Measurements from ENCODE around the gene CLEC4D. TPM values are rescaled to one million over a fixed set of nuclear protein-coding genes. Genes with fewer than 3 reads are reported as not detected.

CLEC4D gene
- total RNA-seq, 2 experiments from 2014 or later = not detected

DNA sequence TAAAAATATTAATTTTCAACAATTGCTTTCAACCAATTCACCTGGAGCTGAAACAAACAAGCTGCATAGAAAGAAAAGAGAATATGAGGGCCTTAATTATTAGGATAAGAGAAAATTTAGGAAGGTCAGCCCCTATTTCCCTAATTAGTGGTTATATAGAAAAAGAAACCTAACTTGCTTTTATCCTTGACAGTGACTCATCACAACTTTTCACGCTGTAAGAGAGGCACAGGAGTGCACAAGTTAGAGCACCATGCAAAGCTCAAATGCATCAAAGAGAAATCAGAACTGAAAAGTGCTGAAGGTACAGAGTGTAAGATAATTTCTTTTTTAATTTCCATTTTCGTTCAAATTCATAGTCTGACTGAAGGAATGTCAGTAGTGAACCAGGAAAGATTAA, 4.7 kb downstream of the CLEC4D start:
- no peak overlapping the region for H3K27ac ChIP-seq (ENCODE audit: low read depth in 1 of 2, low read length in 2 of 2)
- no peak for DNase-seq
- no peaks in the 10 kb centered on the region for H3K36me3 ChIP-seq (ENCODE audit: insufficient read depth, low read length)
- Mint-ChIP-seq H3K36me3 (ENCODE audit: low read depth) (no peaks in the 10 kb centered on the region), H3K4me3 (no peak overlapping the region), H3K27me3 (peaks cover 42% of the 10 kb centered on the region), H3K27ac (no peak overlapping the region), H3K9me3 (no peaks in the 10 kb centered on the region), H3K4me1 (ENCODE audit: low read depth) (no peaks in the 10 kb centered on the region)
- no peaks in the 10 kb centered on the region for H3K9me3 ChIP-seq (ENCODE audit: control insufficient read depth in 1 of 2, insufficient read depth in 1 of 2, low read length in 2 of 2)
- no peak for ATAC-seq (ENCODE audit: poor library complexity)
- CTCF ChIA-PET = no interaction called here
- H3K27me3 ChIP-seq (ENCODE audit: control insufficient read depth in 1 of 2, insufficient read depth in 2 of 2, low read length in 2 of 2) = peaks cover 3 to 7% of the 10 kb centered on the region in 2 experiments
- TF ChIP-seq CTCF (IDR thresholded peaks at IDR 0.05) = no peak
- no peak overlapping the region for H3K4me3 ChIP-seq (ENCODE audit: low read length)
- POLR2A ChIA-PET = interaction anchor here (0.6 kb wide), 1 partner anchor 74 kb away, joined by 3 read pairs; no protein-coding TSS in a partner anchor
- intact Hi-C loops (cut with DNase I, micrococcal nuclease) = no loop called here
- H3K4me1 ChIP-seq (ENCODE audit: insufficient read depth, low read length) = no peaks in the 10 kb centered on the region

GRCh38 chr12:8519171-8519570, 5.9 kb downstream of the CLEC4D start:
- ChIA-PET CTCF (no interaction called here), POLR2A (no interaction called here)
- intact Hi-C loops (cut with DNase I, micrococcal nuclease) = no loop called here
- no peaks in the 10 kb centered on the region for H3K4me1 Mint-ChIP-seq (ENCODE audit: low read depth)
- peaks cover 47% of the 10 kb centered on the region for H3K27me3 Mint-ChIP-seq
- Histone ChIP-seq H3K27me3 (ENCODE audit: control insufficient read depth in 1 of 2, insufficient read depth in 2 of 2, low read length in 2 of 2) (peaks cover 3 to 7% of the 10 kb centered on the region in 2 experiments), H3K27ac (ENCODE audit: low read depth in 1 of 2, low read length in 2 of 2) (no peak overlapping the region), H3K36me3 (ENCODE audit: insufficient read depth, low read length) (no peaks in the 10 kb centered on the region), H3K9me3 (ENCODE audit: control insufficient read depth in 1 of 2, insufficient read depth in 1 of 2, low read length in 2 of 2) (no peaks in the 10 kb centered on the region), H3K4me3 (ENCODE audit: low read length) (no peak overlapping the region), H3K4me1 (ENCODE audit: insufficient read depth, low read length) (no peaks in the 10 kb centered on the region)
- peaks cover under 1% of the 10 kb centered on the region for H3K9me3 Mint-ChIP-seq
- H3K4me3 Mint-ChIP-seq = no peak overlapping the region
- H3K27ac Mint-ChIP-seq = no peak overlapping the region
- ATAC-seq (ENCODE audit: poor library complexity) (no peak), DNase-seq (no peak)
- no peaks in the 10 kb centered on the region for H3K36me3 Mint-ChIP-seq (ENCODE audit: low read depth)
- no peak for TF ChIP-seq CTCF (IDR thresholded peaks at IDR 0.05)

DNA sequence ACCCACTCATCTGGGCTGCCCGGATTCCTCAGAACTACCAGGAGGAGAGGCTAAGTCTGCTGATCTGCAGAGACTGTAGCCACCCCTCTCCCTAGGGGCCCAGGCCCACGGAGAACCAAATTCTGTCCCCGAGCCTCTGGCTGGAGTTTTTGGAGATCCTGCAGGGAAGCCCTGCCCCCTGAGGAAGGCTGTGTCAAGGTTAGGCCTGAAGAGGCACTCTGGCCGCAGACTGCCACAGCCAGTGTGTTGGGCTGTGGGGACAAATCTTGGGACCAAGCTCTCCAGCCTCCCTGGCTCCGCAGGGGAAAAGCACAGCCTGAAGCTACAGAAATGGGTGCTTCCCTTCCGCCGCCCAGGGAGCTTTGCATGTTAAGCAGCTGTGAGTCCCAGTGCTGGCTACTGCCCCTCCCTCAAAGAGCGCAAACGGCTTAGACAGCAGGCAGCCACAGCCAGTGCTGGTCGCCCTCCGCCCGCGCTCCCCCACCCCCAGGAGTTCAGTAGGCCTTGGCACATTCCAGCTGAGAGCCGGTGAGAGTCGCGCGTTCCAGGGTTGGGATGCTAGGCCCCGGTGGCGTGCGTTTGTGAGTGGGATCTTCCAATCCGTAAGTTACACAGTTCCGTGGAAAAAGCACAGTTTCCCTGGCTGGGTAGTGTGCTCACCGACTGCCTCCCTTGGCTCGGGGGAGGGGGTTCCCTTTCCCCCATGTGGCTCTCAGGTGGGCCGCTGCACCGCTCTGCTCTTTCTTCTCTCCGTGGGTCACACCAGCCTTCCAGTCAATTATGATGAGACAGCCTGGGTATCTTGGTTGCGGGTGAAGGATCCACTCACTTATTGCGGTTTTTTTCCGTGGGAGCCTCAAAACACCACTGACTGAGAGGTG, 14.2 kb downstream of the CLEC4D start:
- Mint-ChIP-seq H3K9me3 (peaks cover 11% of the 10 kb centered on the region), H3K36me3 (ENCODE audit: low read depth) (no peaks in the 10 kb centered on the region), H3K4me3 (no peak overlapping the region), H3K27ac (no peak overlapping the region), H3K27me3 (peaks cover 24% of the 10 kb centered on the region), H3K4me1 (ENCODE audit: low read depth) (no peaks in the 10 kb centered on the region)
- ATAC-seq (ENCODE audit: poor library complexity) (no peak), DNase-seq (no peak)
- TF ChIP-seq CTCF (IDR thresholded peaks at IDR 0.05) = no peak
- CTCF ChIA-PET = no interaction called here
- Histone ChIP-seq H3K4me1 (ENCODE audit: insufficient read depth, low read length) (no peaks in the 10 kb centered on the region), H3K27ac (ENCODE audit: low read depth in 1 of 2, low read length in 2 of 2) (no peak overlapping the region), H3K4me3 (ENCODE audit: low read length) (no peak overlapping the region), H3K27me3 (ENCODE audit: control insufficient read depth in 1 of 2, insufficient read depth in 2 of 2, low read length in 2 of 2) (peaks cover 0 to 5% of the 10 kb centered on the region in 2 experiments), H3K9me3 (ENCODE audit: control insufficient read depth in 1 of 2, insufficient read depth in 1 of 2, low read length in 2 of 2) (no peaks in the 10 kb centered on the region), H3K36me3 (ENCODE audit: insufficient read depth, low read length) (no peaks in the 10 kb centered on the region)
- POLR2A ChIA-PET = no interaction called here
- intact Hi-C loops (cut with DNase I, micrococcal nuclease) = no loop called here

Measured in CD4-positive, alpha-beta T cell (primary cell).